Subcutaneous adipose tissue (tissue), 4 donors: ENCODE data around the gene PBRM1. TPM values are rescaled to one million over a fixed set of nuclear protein-coding genes. Genes with fewer than 3 reads are reported as not detected.

ENCODE experiments used
- total RNA-seq, 4 donors: library from RNA; depleted of rRNA; stranded (reverse); fragments of >200 nt; gene quantifications; one replicate each; pipeline ENCODE4 v1.1.0, GENCODE V29; 2016
- TF ChIP-seq, protein P1 (sequence below): fragments of 450-650 bp; IDR thresholded peaks from one replicate; pipeline ENCODE4 v1.5.1; 2016; ENCODE audit warnings: low read depth, mild to moderate bottlenecking, control low read depth, antibody characterized with exemption, moderate library complexity

Gene PBRM1
- total RNA-seq, 4 donors from 2014 or later: 92.7 to 125 (median 104) TPM

DNA sequence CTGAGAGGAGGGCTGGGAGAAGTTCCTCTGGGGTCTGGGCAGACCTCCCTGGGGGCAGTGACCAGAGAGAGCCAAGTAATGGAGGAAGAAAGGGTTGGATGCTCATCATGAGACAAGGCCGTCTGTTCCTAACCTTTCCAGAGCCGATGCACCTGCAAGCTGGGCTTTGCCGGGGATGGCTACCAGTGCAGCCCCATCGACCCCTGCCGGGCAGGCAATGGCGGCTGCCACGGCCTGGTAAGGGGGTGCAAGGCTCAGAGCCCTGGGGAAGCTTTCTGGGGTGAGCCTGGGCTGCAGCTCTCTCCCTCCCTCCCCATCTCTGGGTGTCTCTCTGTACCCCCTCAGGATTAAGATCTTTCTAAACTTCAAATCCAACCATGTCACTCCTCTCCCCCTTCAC lies 174.2 kb downstream of the PBRM1 start:
- TF ChIP-seq, protein P1, sequence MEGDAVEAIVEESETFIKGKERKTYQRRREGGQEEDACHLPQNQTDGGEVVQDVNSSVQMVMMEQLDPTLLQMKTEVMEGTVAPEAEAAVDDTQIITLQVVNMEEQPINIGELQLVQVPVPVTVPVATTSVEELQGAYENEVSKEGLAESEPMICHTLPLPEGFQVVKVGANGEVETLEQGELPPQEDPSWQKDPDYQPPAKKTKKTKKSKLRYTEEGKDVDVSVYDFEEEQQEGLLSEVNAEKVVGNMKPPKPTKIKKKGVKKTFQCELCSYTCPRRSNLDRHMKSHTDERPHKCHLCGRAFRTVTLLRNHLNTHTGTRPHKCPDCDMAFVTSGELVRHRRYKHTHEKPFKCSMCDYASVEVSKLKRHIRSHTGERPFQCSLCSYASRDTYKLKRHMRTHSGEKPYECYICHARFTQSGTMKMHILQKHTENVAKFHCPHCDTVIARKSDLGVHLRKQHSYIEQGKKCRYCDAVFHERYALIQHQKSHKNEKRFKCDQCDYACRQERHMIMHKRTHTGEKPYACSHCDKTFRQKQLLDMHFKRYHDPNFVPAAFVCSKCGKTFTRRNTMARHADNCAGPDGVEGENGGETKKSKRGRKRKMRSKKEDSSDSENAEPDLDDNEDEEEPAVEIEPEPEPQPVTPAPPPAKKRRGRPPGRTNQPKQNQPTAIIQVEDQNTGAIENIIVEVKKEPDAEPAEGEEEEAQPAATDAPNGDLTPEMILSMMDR: no peak

- TF ChIP-seq, protein P1: no peak
These were observed 175.9 kb downstream of the PBRM1 start for GRCh38 chr3:52509753-52510328.

- TF ChIP-seq, protein P1: no peak
These were observed 178.4 kb downstream of the PBRM1 start for GRCh38 chr3:52507359-52507758.

DNA sequence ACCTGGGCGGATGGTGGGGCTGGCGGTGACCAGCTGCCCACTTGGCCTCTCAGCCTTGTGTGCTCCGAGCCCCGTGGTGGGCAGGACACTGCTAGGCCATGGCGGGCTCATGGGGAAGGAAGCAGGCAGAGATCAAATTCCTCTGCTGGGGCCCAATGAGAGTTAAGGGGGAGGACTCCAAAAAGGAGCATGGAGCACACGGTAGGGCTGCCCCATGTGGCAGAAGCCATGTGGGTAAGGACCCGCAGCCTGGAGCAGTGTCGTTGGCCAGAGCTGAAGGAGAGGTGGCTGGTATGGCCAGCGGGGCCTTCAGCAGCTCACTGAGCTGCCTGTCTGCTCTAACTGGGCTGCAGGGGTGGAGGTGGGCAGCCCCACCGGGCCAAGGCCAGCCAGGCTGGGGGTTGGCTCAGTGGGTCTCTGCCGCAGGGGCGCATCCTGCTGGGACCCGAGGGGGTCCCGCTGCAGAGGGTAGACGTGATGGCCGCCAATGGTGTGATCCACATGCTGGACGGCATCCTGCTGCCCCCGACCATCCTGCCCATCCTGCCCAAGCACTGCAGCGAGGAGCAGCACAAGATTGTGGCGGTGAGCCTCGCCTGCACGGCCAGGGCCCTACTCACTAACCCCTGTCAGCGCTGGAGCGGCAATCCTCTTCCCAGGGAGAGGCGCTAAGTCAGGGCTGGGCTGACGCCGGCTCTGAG lies 179.3 kb downstream of the PBRM1 start:
- TF ChIP-seq, protein P1: no peak

DNA sequence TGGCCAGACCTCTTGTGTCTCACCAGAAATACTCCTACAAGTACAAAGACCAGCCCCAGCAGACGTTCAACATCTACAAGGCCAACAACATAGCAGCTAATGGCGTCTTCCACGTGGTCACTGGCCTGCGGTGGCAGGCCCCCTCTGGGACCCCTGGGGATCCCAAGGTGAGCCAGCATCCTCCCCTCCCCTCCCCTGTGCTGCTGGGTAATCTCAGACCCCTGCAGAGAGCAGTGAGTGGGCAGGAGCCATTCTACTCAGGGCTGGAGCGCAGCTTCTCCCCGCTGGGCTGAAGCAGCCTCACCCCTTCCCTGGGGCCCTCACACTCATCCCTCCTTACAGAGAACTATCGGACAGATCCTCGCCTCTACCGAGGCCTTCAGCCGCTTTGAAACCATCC lies 180.7 kb downstream of the PBRM1 start:
- TF ChIP-seq, protein P1: no peak

- TF ChIP-seq, protein P1: no peak
These were observed 181.8 kb downstream of the PBRM1 start for GRCh38 chr3:52503788-52504424.

DNA sequence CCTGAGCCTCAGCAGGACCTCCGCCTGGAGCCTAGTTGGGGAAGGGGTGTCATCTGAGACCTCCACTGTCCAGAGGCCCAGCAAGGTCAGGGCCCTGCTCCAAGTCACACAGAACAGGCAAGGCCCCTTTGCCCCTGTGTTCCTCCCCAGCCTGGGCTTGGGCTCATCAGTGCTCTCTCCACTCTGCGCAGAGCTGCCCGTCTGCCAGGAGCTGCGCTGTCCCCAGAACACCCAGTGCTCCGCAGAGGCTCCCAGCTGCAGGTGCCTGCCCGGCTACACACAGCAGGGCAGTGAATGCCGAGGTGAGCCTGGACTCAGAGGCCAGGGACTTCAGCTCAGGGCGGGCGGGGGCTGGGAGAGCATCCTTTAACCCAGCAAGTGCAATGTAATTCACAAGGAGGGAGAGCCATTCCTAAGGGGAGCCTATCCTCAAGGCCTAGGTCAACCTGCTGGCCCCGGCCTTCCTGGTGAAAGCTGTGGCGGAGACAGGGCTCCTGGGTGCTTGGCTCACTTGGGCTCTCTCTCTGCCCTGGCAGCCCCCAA lies 182.8 kb downstream of the PBRM1 start:
- TF ChIP-seq, protein P1: no peak
